ENCODE measurements around the gene MAP6.
"Not testable (repeated sequence)": the region's sequence is repeated elsewhere in the genome, so short reads cannot be mapped to it uniquely, and the experiment has no call there.

MAP6 gene

GRCh38 chr11:75668451-75669297, at the start of gene MAP6:
Gene MAP6 (minus strand): TSS chr11:75669038. CDS start chr11:75668369, 669 bp downstream.
- DNase-seq (ENCODE audit: extremely low read depth in 1 of 2, low read depth in 1 of 2): no peak

- DNase-seq (ENCODE audit: extremely low read depth in 1 of 2, low read depth in 1 of 2): no peak
Observed at GRCh38 chr11:75717608-75718418, 49.0 kb upstream of the MAP6 start, which contains the start of gene MOGAT2. Gene MOGAT2 (plus strand): TSS chr11:75717838. CDS start chr11:75717889, 51 bp downstream.

DNA sequence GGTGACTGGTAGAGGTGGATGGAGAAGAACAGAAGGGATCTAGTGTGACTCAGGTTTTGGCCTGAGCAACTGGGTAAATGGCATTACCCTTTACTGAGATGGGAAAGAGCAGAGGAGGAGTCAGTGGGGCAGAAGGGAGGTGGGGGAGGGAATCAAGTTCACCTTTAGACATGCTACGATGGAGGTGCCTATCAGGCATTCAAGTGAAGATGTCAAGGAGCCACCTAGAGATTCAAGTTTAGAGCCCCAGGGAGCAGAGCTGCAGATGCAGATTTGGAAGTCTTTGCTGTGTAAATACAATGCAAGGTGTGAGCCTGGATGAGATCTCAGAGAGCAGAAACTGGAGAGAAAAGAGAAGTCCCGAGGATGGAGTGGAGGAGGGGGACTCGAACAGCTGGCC, 47.8 kb upstream of the MAP6 start:
- DNase-seq (ENCODE audit: extremely low read depth in 1 of 2, low read depth in 1 of 2): no peak

GRCh38 chr11:75715688-75716087, 46.9 kb upstream of the MAP6 start:
- no peak for DNase-seq (ENCODE audit: extremely low read depth in 1 of 2, low read depth in 1 of 2)

- no peak for DNase-seq (ENCODE audit: extremely low read depth in 1 of 2, low read depth in 1 of 2)
Observed at GRCh38 chr11:75714211-75714610, 45.4 kb upstream of the MAP6 start.

GRCh38 chr11:75706260-75706729, 37.5 kb upstream of the MAP6 start:
- peak; percentile 21 to 52 for DNase-seq (ENCODE audit: extremely low read depth in 1 of 2, low read depth in 1 of 2)

GRCh38 chr11:75705541-75705940, 36.7 kb upstream of the MAP6 start:
- no peak for DNase-seq (ENCODE audit: extremely low read depth in 1 of 2, low read depth in 1 of 2)

DNA sequence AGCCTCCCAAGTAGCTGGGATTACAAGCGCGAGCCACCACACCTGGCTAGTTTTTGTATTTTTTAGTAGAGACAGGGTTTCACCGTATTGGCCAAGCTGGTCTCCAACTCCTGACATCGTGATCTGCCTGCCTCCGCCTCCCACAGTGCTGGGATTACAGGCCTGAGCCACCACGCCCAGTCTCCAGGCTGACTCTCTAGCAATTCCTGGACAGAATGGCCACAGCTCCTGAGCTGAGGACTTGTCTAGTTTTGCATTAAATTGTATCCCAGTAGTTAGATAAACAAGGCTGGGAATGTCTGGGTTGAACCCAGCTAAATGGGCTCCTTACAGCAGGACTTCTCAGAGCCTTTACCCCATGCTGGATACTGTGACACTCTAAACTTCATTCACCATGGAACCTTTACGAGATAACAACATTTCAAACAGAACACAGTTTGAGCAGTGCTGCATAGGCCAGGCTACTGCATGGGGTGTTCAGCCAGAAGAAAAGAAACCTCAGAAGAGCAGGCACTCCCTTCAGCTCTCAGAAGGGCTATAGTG, 34.9 kb upstream of the MAP6 start:
- DNase-seq (ENCODE audit: extremely low read depth in 1 of 2, low read depth in 1 of 2): no peak

GRCh38 chr11:75700940-75701339, 32.1 kb upstream of the MAP6 start:
- DNase-seq (ENCODE audit: extremely low read depth in 1 of 2, low read depth in 1 of 2): no peak

DNA sequence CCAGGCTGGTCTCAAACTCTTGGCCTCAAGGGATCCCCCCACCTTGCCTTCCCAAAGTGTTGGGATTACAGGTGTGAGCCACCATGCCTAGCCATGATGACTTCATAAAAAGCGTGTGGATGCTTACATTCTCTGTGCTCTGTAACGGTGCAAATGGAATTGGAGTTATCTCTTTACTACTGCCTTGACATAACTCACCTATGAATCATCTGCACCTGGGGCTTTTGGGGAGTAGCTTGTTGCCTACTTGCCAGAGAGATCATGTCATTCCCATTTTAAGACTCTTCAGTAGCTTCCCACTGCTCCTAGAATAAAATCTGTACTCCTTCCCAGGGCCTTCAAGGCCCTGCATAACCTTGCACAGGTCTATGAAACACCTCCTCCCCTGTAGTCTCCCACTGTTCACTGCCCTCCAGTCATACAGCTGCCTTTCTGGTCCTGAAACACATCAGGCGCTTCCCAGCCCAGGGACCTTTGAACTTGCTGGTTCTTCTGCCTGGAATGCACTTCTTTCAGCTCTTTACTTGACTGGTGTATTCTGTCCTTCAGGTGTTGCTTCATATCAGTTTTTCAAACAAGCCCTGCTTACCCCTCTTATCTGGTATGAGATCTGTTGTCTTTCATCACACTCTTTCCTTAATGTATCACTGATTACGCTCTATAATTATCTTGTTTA, 29.2 kb upstream of the MAP6 start:
- DNase-seq (ENCODE audit: extremely low read depth in 1 of 2, low read depth in 1 of 2): no peak

DNA sequence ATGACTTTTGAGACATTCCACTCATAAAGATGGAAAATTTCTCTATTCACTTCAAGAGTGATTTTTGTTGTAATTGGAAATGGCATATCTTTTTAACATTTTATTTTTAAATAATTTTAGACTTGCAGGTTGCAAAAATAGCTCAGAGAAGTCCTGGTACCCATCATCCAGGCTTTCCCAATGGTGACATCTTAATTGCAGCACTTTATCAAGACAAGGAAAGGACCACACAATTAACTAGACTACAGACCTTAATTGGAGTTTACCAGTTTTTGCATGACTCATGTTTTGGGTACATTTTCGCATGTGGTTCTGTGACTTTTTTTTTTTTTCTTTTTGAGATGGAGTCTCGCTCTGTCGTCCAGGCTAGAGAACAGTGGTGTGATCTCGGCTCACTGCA, 23.0 kb upstream of the MAP6 start:
- DNase-seq (ENCODE audit: extremely low read depth in 1 of 2, low read depth in 1 of 2): no peak

- DNase-seq (ENCODE audit: extremely low read depth in 1 of 2, low read depth in 1 of 2): no peak
Observed at GRCh38 chr11:75689863-75690609, 21.2 kb upstream of the MAP6 start.

DNA sequence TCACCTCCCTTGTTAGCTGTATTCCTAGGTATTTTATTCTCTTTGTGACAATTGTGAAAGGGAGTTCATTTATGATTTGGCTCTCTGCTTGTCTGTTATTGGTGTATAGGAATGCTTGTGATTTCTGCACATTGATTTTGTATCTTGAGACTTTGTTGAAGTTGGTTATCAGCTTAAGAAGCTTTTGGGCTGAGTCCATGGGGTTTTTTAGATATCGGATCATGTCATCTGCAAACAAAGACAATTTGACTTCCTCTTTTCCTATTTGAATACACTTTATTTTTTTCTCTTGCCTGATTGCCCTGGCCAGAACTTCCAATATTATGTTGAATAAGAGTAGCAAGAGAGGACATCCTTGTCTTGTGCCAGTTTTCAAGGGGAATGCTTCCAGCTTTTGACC, 15.0 kb upstream of the MAP6 start:
- not testable (repeated sequence) for DNase-seq (ENCODE audit: extremely low read depth in 1 of 2, low read depth in 1 of 2)

DNA sequence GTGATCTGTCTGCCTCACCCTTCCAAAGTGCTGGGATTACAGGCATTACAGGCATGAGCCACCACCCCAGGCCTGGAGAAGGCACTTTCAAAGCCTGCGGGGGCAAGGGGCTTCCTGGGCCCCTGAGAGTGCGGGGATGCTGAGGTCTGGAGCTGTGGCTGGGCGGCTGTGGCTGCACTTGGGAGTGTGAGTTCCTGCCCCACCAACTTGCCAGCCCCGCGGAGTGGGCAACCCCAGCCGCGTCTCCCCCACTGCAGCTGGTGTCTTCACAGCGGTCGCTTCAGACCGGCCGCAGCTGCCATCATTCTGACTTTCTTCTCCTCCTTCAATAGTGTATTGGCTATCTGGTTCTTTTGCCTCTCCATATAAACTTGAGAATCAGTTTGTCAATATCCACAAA, 10.7 kb upstream of the MAP6 start:
- no peak for DNase-seq (ENCODE audit: extremely low read depth in 1 of 2, low read depth in 1 of 2)

DNA sequence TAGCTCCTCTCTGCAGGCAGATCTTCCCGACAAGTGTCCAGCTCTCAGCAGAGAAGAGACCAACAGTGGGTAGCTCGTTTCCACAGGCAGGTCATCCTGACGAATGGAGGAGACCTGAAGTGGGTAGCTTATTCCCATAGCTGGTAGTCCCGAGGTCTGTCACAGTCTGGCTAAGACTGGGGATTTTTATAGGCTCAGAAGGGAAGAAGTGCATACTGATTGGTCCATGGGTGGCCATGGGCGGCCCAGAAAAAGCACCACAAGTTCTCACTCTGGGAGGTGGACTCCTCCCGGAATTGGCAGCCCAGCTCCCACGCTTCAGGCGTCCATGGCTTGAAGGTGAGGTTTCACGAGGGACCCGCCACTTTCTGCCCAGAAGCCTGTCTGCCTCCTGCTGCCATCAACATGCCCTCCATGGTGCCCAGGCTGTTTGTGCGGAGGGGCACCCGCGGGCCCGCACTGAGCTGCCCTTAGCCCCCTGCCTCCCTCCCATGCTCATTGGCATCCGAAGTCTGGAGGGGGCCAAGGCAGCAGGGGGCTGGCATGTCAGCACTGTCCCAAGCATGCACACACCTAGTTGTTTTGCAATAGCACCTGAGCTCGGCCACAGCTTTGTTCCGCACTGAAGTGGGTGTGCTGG, 9.9 kb upstream of the MAP6 start:
- DNase-seq (ENCODE audit: extremely low read depth in 1 of 2, low read depth in 1 of 2): no peak

DNA sequence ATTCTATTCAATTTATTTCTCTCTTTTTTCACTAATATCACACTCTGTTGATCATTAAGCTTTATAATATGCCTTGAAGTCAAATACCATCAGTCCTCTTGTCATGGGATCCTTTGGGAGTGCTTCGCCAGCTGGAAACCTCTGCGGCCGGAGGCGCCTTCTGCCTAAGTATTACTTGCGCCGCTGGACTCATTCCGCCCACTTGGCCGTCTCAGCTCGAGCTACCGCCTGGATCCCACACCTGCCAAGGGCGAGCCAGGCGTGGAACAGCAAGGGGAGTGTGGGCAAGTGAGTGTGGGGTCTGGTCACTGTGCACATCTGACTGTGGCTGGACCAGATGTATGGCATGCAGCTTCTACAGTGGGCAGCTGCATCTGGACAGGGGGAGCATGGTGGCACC, 9.1 kb upstream of the MAP6 start:
- no peak for DNase-seq (ENCODE audit: extremely low read depth in 1 of 2, low read depth in 1 of 2)

GRCh38 chr11:75677275-75677674, 8.4 kb upstream of the MAP6 start:
- no peak for DNase-seq (ENCODE audit: extremely low read depth in 1 of 2, low read depth in 1 of 2)

GRCh38 chr11:75673977-75674582, 5.2 kb upstream of the MAP6 start:
- peak in 1 of 2 donors; percentile 48 for DNase-seq (ENCODE audit: extremely low read depth in 1 of 2, low read depth in 1 of 2)

- no peak for DNase-seq (ENCODE audit: extremely low read depth in 1 of 2, low read depth in 1 of 2)
Observed at GRCh38 chr11:75667831-75668450, 897 bp downstream of the MAP6 start.
